Coronary artery (tissue), 2 donors: ENCODE measurements around the gene AQP12A.
"Not testable (repeated sequence)": the region's sequence is repeated elsewhere in the genome, so short reads cannot be mapped to it uniquely, and the experiment has no call there.

ENCODE experiments used
- DNase-seq: peaks from one replicate; pipeline ENCODE4 v3.0.0-alpha.2; 2017; ENCODE audit warnings: low spot score
- H3K27ac ChIP-seq, 2 donors: fragments of 200-600 bp; sonication (generic); one replicate each; pipeline ENCODE4 v1.5.1; 2016 to 2019
- H3K4me3 ChIP-seq: fragments of 200-600 bp; sonication (generic); 2 replicates; pipeline ENCODE4 v1.5.1; 2016; ENCODE audit warnings: mild to moderate bottlenecking, moderate library complexity
- TF ChIP-seq, protein P1 (sequence below): fragments of 200-600 bp; sonication (generic); IDR thresholded peaks from one replicate; pipeline ENCODE4 v1.5.1; 2019; ENCODE audit warnings: antibody characterized with exemption

Gene AQP12A, protein sequence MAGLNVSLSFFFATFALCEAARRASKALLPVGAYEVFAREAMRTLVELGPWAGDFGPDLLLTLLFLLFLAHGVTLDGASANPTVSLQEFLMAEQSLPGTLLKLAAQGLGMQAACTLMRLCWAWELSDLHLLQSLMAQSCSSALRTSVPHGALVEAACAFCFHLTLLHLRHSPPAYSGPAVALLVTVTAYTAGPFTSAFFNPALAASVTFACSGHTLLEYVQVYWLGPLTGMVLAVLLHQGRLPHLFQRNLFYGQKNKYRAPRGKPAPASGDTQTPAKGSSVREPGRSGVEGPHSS

DNA sequence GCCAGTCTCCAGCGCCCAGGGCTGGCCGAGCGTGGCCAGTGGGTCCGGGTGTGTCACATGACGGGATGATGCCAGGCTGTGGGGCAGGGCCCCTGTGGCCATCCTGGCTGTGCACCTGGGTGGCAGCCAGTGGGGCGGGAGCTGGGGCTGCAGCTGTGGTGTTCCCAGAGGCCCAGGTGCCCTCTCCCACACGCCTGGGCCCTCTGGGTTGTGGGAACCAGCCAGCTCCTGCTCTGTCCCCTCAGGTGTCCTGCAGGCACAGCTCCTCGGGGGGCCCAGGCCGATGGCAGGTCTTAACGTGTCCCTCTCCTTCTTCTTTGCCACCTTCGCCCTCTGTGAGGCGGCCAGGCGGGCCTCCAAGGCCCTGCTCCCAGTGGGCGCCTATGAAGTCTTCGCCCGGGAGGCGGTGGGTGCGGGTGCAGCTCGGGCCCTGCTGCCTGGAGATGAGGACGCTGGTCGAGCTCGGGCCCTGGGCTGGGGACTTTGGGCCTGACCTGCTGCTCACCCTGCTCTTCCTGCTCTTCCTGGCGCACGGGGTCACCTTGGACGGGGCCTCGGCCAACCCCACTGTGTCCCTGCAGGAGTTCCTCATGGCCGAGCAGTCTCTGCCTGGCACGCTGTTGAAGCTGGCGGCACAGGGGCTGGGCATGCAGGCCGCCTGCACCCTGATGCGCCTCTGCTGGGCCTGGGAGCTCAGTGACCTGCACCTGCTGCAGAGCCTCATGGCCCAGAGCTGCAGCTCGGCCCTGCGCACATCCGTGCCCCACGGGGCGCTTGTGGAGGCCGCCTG is at the start of gene AQP12A:
Gene AQP12A (plus strand): TSS at position 236 of the 790 bp plus-strand sequence. CDS start 48 bp downstream, at position 284.
- not testable (repeated sequence) for H3K27ac ChIP-seq, H3K4me3 ChIP-seq, DNase-seq

DNA sequence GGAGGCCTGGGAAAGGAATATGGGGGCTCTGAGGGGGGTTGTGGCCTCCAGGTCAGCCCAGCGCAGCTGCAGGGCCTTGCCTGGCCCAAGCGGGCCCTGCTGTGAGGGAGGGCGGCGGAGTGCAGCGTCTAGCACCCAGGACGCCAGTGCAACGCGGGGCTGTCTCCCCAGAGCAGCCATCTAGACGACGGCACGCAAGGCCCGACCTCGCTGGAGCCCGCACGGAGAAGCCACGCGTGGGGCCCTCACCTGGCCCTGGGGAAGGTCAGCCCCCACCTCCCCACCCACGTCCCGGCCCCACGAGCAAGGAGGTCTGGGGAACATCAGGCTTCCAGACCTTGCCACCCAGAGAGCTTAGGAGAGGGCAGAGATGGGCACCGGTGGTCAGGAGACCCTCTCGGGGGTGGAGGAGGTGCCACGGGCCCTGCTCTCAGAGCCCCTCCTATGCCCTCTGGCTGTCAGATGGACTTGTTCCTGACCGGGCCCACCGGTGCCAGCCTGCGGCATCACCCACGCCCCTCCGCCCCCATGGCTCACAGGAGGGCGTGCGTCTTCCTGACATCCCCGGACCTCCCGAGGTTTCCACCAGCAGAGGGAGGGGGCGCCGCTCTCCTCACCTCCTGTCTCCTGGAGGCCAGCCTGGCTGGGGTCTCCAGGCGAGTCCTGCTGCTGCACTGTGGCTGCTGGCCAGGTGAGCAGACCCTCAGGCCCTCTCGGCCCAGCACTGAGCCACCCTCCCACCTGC is 49.4 kb upstream of the AQP12A start:
- TF ChIP-seq, protein P1, sequence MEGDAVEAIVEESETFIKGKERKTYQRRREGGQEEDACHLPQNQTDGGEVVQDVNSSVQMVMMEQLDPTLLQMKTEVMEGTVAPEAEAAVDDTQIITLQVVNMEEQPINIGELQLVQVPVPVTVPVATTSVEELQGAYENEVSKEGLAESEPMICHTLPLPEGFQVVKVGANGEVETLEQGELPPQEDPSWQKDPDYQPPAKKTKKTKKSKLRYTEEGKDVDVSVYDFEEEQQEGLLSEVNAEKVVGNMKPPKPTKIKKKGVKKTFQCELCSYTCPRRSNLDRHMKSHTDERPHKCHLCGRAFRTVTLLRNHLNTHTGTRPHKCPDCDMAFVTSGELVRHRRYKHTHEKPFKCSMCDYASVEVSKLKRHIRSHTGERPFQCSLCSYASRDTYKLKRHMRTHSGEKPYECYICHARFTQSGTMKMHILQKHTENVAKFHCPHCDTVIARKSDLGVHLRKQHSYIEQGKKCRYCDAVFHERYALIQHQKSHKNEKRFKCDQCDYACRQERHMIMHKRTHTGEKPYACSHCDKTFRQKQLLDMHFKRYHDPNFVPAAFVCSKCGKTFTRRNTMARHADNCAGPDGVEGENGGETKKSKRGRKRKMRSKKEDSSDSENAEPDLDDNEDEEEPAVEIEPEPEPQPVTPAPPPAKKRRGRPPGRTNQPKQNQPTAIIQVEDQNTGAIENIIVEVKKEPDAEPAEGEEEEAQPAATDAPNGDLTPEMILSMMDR = no peak
- DNase-seq = peak; percentile 60
- no peak overlapping the region for H3K27ac ChIP-seq
- H3K4me3 ChIP-seq = no peak overlapping the region

DNA sequence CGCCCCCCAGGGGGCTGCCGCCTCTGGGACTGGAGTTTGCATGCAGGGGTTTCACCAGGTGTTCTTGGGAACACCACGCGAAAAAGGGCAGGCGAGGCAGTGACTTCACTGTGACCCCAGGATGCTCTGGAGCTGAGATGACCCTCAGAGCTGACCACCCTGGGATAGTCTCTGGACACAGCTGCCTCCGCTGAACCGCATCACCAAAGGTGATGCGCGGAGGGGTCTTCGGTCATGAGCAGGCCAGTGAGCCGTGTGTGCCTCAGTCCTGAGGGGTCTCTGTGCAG is 48.9 kb upstream of the AQP12A start:
- H3K4me3 ChIP-seq = no peak overlapping the region
- H3K27ac ChIP-seq = no peak overlapping the region
- DNase-seq = no peak
- TF ChIP-seq, protein P1 = no peak

DNA sequence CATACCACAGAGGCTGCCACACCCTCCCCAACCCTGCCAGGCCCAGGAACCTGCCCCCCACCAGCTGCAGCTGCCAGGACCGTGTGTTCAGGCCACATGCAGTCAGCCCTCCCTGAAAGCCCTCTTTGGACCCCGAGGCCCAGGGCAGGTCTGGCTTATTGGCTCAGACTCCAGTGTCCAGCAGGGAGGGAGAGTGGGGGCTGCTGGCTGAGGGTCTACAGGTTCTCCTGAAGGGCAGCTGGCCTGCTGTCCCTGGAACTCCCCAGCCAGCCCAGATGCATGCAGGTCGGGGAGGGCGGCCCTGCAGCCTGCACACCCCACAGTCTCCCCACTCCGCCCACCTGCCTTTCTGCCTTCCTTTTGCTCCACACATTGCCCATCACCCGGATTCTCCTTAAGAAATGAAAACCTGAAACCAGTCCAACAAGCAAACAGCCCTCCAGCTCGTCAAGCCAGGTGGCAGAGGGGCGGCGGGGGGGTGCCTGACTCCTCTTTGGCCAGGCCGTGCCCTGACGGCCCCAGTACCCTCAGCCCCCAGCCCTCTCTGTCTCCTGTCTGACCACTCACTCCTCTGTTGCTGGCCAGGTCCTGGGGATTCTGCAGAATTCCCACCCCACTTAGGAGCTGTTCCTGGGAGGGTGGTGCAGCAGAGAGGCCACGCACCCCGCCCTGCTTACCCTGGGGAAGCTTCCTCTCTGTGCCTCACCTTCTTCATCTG is 48.4 kb upstream of the AQP12A start:
- TF ChIP-seq, protein P1 = no peak
- no peak for DNase-seq
- Histone ChIP-seq H3K27ac (no peak overlapping the region), H3K4me3 (no peak overlapping the region)

DNA sequence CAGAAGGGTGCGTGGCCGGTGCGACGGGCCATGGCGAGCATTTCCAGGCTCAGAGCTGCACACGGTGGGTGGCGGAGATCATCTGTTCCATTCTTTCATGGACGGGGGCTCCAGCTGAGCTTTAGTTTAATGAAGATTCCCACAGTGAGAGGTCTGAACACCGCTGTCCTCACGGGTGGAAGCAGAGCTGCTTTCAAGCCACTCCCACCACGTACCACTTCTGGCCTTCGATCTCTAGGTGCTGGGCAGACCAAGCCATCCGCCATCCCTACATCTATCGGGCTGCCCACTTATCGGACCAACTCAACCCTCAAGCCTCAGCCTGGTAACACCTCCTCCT is 47.9 kb upstream of the AQP12A start:
- DNase-seq = no peak
- TF ChIP-seq, protein P1 = no peak
- Histone ChIP-seq H3K4me3 (no peak overlapping the region), H3K27ac (no peak overlapping the region)

DNA sequence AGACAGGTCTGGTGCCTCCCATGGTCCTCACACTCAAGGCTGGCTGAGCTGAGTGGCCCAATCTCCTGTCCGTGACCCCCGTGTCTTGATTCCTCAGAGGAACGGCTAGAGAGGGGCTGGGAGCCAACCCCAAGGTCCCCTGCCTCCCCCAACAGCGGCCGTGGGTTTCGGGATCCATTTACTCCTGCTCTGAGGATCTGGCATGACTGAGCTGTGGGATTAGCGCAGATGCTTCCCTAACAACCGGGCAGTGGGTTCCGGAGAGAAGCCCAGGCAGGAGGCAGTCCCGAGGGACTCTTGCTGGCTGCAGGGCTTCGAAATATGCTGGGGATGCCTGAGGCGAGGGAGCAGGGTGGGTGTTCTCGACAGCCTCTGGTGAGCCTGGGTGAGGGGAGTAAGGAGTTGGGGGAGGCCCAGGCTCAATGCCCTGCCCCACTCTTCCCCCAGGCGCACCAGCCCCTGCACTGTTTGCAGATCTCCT is 47.5 kb upstream of the AQP12A start:
- Histone ChIP-seq H3K4me3 (no peak overlapping the region), H3K27ac (no peak overlapping the region)
- DNase-seq = peak; percentile 65
- TF ChIP-seq, protein P1 = no peak

DNA sequence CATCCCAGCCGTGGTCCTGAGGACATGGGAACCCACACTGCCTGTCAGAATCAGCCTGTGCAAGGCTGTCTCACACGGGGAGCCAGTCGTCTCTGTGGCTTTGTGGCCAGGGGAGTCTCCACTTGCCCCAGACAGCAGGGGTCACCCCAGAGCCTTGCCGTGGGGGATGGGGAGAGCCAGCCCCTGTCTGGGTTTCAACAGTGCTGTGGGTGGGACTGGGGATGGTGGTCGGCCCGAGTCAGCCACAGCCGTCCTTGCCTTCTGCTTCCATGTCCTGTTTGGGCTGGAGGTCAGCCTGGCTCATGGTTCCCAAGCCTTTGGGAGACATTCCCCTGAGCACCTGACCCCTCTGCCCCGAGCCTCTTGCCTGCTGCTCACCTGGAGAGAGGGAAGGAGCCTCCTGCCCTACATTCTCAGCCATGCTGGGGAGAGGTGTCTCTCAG is 46.8 kb upstream of the AQP12A start:
- TF ChIP-seq, protein P1 = no peak
- no peak for DNase-seq
- no peak overlapping the region for H3K4me3 ChIP-seq
- no peak overlapping the region for H3K27ac ChIP-seq
